ENCODE results near the gene PARD3B.

The PARD3B gene

DNA sequence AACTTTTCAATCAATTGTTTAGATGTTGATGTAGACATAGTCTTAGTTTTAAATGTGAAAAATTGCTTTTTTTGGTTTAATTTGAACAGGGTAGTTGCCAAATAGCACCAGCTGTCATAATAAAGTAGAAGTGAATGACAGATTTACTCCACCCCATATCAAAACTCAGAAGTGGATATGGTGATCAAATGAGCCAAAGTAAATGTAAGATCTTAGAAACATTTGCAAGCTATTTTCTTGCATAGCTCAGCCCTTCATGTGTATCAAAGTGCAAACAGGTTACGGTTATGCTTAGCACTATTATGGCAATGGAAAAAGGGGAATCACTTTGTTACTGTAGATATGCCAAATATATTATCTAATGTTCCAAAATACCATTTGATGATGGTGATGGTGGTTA, 596.1 kb downstream of the PARD3B start:
- H3K9me3 ChIP-seq = no peaks in the 10 kb centered on the region
- H3K4me3 ChIP-seq (ENCODE audit: low read depth in 1 of 2, low read length in 1 of 2) = no peak overlapping the region
- H3K36me3 ChIP-seq = no peaks in the 10 kb centered on the region
- no peaks in the 10 kb centered on the region for H3K4me1 ChIP-seq (ENCODE audit: control insufficient read depth in 1 of 2, insufficient read depth in 1 of 2, low read depth in 1 of 2, low read length in 1 of 2)
- no peaks in the 10 kb centered on the region for H3K27me3 ChIP-seq
- no peak for TF ChIP-seq CTCF (IDR thresholded peaks at IDR 0.05)
- no peak overlapping the region for H3K27ac ChIP-seq

DNA sequence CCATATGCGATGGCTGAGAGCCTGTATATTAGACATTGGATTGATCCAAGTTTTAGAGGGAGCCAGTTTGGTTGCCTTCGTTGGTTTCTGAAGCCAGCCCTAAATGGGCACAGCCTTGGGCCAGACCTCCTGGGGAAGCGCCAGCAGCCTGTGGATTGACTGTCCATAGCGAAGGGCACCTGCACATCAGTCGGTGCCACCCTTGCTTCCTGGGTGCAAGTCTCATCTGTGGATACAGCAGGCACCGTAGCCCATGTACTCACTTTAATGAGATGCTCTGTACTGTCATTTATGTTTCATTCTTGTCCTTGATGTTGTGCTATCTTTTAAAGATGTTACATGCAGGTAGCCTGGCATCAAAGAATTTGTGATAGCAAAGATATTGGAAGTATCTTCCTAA, 600.6 kb downstream of the PARD3B start:
- Histone ChIP-seq H3K4me1 (ENCODE audit: control insufficient read depth in 1 of 2, insufficient read depth in 1 of 2, low read depth in 1 of 2, low read length in 1 of 2) (no peaks in the 10 kb centered on the region), H3K9me3 (no peaks in the 10 kb centered on the region), H3K4me3 (ENCODE audit: low read depth in 1 of 2, low read length in 1 of 2) (no peak overlapping the region), H3K27ac (no peak overlapping the region), H3K36me3 (no peaks in the 10 kb centered on the region), H3K27me3 (no peaks in the 10 kb centered on the region)
- no peak for TF ChIP-seq CTCF (IDR thresholded peaks at IDR 0.05)

DNA sequence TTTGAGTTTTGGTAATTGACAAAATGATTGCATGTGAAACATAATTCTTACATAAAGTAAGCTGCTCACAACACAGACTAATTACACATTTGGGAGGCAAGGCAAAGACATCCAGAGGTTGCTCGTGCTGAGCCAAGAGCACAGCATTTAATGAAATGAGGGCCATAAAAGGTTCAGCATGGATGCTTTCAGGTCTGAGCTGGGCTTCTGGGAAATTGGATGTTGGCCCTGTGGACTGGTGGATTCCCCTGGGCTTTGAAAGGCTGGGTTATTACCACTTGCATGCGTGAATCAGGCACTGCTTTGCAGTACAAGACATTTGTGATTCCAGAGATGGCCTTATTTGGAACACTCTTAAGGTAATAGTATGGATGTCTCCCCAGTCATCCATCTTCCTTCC, 603.5 kb downstream of the PARD3B start:
- Histone ChIP-seq H3K9me3 (no peaks in the 10 kb centered on the region), H3K27me3 (no peaks in the 10 kb centered on the region), H3K4me1 (ENCODE audit: control insufficient read depth in 1 of 2, insufficient read depth in 1 of 2, low read depth in 1 of 2, low read length in 1 of 2) (no peaks in the 10 kb centered on the region), H3K4me3 (ENCODE audit: low read depth in 1 of 2, low read length in 1 of 2) (no peak overlapping the region), H3K27ac (no peak overlapping the region), H3K36me3 (no peaks in the 10 kb centered on the region)
- TF ChIP-seq CTCF (IDR thresholded peaks at IDR 0.05) = no peak

GRCh38 chr2:205156457-205156856, 611.2 kb downstream of the PARD3B start:
- Histone ChIP-seq H3K4me1 (ENCODE audit: control insufficient read depth in 1 of 2, insufficient read depth in 1 of 2, low read depth in 1 of 2, low read length in 1 of 2) (no peaks in the 10 kb centered on the region), H3K27ac (no peak overlapping the region), H3K27me3 (no peaks in the 10 kb centered on the region), H3K4me3 (ENCODE audit: low read depth in 1 of 2, low read length in 1 of 2) (no peak overlapping the region), H3K9me3 (no peaks in the 10 kb centered on the region), H3K36me3 (no peaks in the 10 kb centered on the region)
- no peak for TF ChIP-seq CTCF (IDR thresholded peaks at IDR 0.05)

GRCh38 chr2:205158404-205158803, 613.1 kb downstream of the PARD3B start:
- no peak for TF ChIP-seq CTCF (IDR thresholded peaks at IDR 0.05)

More at GRCh38 chr2:205158404-205158803, 613.1 kb downstream of the PARD3B start:
- Histone ChIP-seq H3K36me3 (no peaks in the 10 kb centered on the region), H3K4me1 (ENCODE audit: control insufficient read depth in 1 of 2, insufficient read depth in 1 of 2, low read depth in 1 of 2, low read length in 1 of 2) (no peaks in the 10 kb centered on the region), H3K27me3 (no peaks in the 10 kb centered on the region), H3K27ac (no peak overlapping the region), H3K4me3 (ENCODE audit: low read depth in 1 of 2, low read length in 1 of 2) (no peak overlapping the region), H3K9me3 (no peaks in the 10 kb centered on the region)
